Calu3 (cell line): Measurements from ENCODE around the gene TNFAIP8. TPM values are rescaled to one million over a fixed set of nuclear protein-coding genes. Genes with fewer than 3 reads are reported as not detected.

ENCODE experiments used
- BruUV-seq: library from RNA; stranded (reverse); fragments of 400-500 nt; replicated peaks from 2 replicates; lab custom pipeline; 2021; lab: Mats Ljungman, UMichigan
- CTCF ChIA-PET: fragments of 300-600 bp; sonication (Branson Sonifier 250); formaldehyde crosslinking; loops from one replicate; lab custom pipeline; 2022; ENCODE audit warnings: antibody characterized with exemption; lab: Charles Lee
- DNase-seq: peaks from one replicate; pipeline ENCODE4 v3.0.0; 2022
- H3K27ac Mint-ChIP-seq: one replicate; pipeline ENCODE4 v1.8.0; 2022; ENCODE audit warnings: mixed read lengths; ENCODE audit not compliant: unreplicated experiment
- H3K27me3 Mint-ChIP-seq: one replicate; pipeline ENCODE4 v1.8.0; 2022; ENCODE audit warnings: mixed read lengths; ENCODE audit not compliant: unreplicated experiment
- H3K36me3 Mint-ChIP-seq: one replicate; pipeline ENCODE4 v1.8.0; 2022; ENCODE audit warnings: mild to moderate bottlenecking, moderate library complexity, mixed read lengths; ENCODE audit not compliant: insufficient read depth, unreplicated experiment
- H3K4me1 Mint-ChIP-seq: one replicate; pipeline ENCODE4 v1.8.0; 2022; ENCODE audit warnings: mild to moderate bottlenecking, low read depth, mixed read lengths; ENCODE audit not compliant: unreplicated experiment
- H3K4me3 Mint-ChIP-seq: one replicate; pipeline ENCODE4 v1.8.0; 2022; ENCODE audit warnings: mild to moderate bottlenecking, low read depth, moderate library complexity, mixed read lengths; ENCODE audit not compliant: unreplicated experiment
- H3K9me3 Mint-ChIP-seq: one replicate; pipeline ENCODE4 v1.8.0; 2022; ENCODE audit warnings: low read depth, mixed read lengths; ENCODE audit not compliant: unreplicated experiment
- CTCF ChIP-seq: fragments of 200-600 bp; IDR thresholded peaks from one replicate; pipeline ENCODE4 v1.8.0; 2022; ENCODE audit warnings: antibody characterized with exemption; ENCODE audit not compliant: unreplicated experiment
- intact Hi-C: fragments of 100-400 bp; cut with micrococcal nuclease; formaldehyde crosslinking; loops from one replicate; pipeline ENCODE4 v1.10.0; 2022; ENCODE audit not compliant: unreplicated experiment
- total RNA-seq: library from RNA; stranded (reverse); gene quantifications from 2 replicates; pipeline ENCODE4 v1.2.3, GENCODE V29; 2022

The TNFAIP8 gene
- total RNA-seq, 1 experiment from 2014 or later: 30.6 TPM

GRCh38 chr5:119368238-119368630 lies 12.4 kb downstream of the TNFAIP8 start:
- CTCF ChIA-PET: no interaction called here
- Mint-ChIP-seq H3K4me1 (peaks cover 39% of the 10 kb centered on the region), H3K27me3 (no peaks in the 10 kb centered on the region), H3K4me3 (no peak overlapping the region), H3K9me3 (peaks cover 2% of the 10 kb centered on the region), H3K36me3 (peaks cover 5% of the 10 kb centered on the region), H3K27ac (no peak overlapping the region)
- intact Hi-C loops: no loop called here
- BruUV-seq: no TSS peak
- no peak for DNase-seq
- TF ChIP-seq CTCF: no peak

GRCh38 chr5:119370486-119370885 lies 14.7 kb downstream of the TNFAIP8 start:
- H3K36me3 Mint-ChIP-seq: peaks cover 5% of the 10 kb centered on the region
- intact Hi-C loops: no loop called here
- H3K9me3 Mint-ChIP-seq: no peaks in the 10 kb centered on the region
- CTCF ChIA-PET: interaction anchor here (1.1 kb wide), 1 partner anchor 36 kb away, joined by 3 read pairs; no protein-coding TSS in a partner anchor
- no peaks in the 10 kb centered on the region for H3K27me3 Mint-ChIP-seq
- H3K27ac Mint-ChIP-seq: no peak overlapping the region
- TF ChIP-seq CTCF: no peak
- no peak for DNase-seq
- BruUV-seq: no TSS peak
- no peak overlapping the region for H3K4me3 Mint-ChIP-seq
- H3K4me1 Mint-ChIP-seq: peaks cover 32% of the 10 kb centered on the region

GRCh38 chr5:119371146-119371545 lies 15.3 kb downstream of the TNFAIP8 start:
- BruUV-seq: no TSS peak

GRCh38 chr5:119373449-119373858 lies 17.6 kb downstream of the TNFAIP8 start:
- intact Hi-C loops: no loop called here
- CTCF ChIA-PET: no interaction called here
- no peaks in the 10 kb centered on the region for H3K36me3 Mint-ChIP-seq
- no peaks in the 10 kb centered on the region for H3K27me3 Mint-ChIP-seq
- H3K4me3 Mint-ChIP-seq: no peak overlapping the region
- BruUV-seq: no TSS peak
- peaks cover 2% of the 10 kb centered on the region for H3K4me1 Mint-ChIP-seq
- DNase-seq: no peak
- H3K27ac Mint-ChIP-seq: no peak overlapping the region
- no peaks in the 10 kb centered on the region for H3K9me3 Mint-ChIP-seq
- TF ChIP-seq CTCF: no peak

More at GRCh38 chr5:119371146-119371545, 15.3 kb downstream of the TNFAIP8 start:
- no peaks in the 10 kb centered on the region for H3K9me3 Mint-ChIP-seq
- DNase-seq: no peak
- no peaks in the 10 kb centered on the region for H3K36me3 Mint-ChIP-seq
- H3K4me1 Mint-ChIP-seq: peaks cover 25% of the 10 kb centered on the region
- CTCF ChIA-PET: no interaction called here
- H3K27me3 Mint-ChIP-seq: no peaks in the 10 kb centered on the region
- no peak overlapping the region for H3K27ac Mint-ChIP-seq
- H3K4me3 Mint-ChIP-seq: no peak overlapping the region
- intact Hi-C loops: no loop called here
- no peak for TF ChIP-seq CTCF
